ENCODE results near the gene SELENOM.

Gene SELENOM

GRCh38 chr22:31091106-31091975, 16.0 kb downstream of the SELENOM start:
- Mint-ChIP-seq H3K27ac (no peak overlapping the region), H3K36me3 (no peaks in the 10 kb centered on the region), H3K27me3 (no peaks in the 10 kb centered on the region), H3K9me3 (no peaks in the 10 kb centered on the region), H3K4me1 (no peaks in the 10 kb centered on the region), H3K4me3 (no peak overlapping the region)

- no peak overlapping the region for H3K4me3 Mint-ChIP-seq
- H3K9me3 Mint-ChIP-seq, result no peaks in the 10 kb centered on the region
- no peaks in the 10 kb centered on the region for H3K27me3 Mint-ChIP-seq
- no peak overlapping the region for H3K27ac Mint-ChIP-seq
- H3K4me1 Mint-ChIP-seq, result no peaks in the 10 kb centered on the region
- H3K36me3 Mint-ChIP-seq, result no peaks in the 10 kb centered on the region
Observed at GRCh38 chr22:31090217-31091085, 16.9 kb downstream of the SELENOM start.

- Mint-ChIP-seq H3K9me3 (no peaks in the 10 kb centered on the region), H3K4me1 (no peaks in the 10 kb centered on the region), H3K36me3 (no peaks in the 10 kb centered on the region), H3K27ac (no peak overlapping the region), H3K27me3 (no peaks in the 10 kb centered on the region), H3K4me3 (no peak overlapping the region)
Observed at GRCh38 chr22:31089160-31090100, 17.9 kb downstream of the SELENOM start.

- no peaks in the 10 kb centered on the region for H3K9me3 Mint-ChIP-seq
- H3K4me3 Mint-ChIP-seq, result no peak overlapping the region
- no peaks in the 10 kb centered on the region for H3K27me3 Mint-ChIP-seq
- no peaks in the 10 kb centered on the region for H3K36me3 Mint-ChIP-seq
- no peak overlapping the region for H3K27ac Mint-ChIP-seq
- peaks cover 7% of the 10 kb centered on the region for H3K4me1 Mint-ChIP-seq
Observed at GRCh38 chr22:31088233-31088986, 19.0 kb downstream of the SELENOM start.

GRCh38 chr22:31087744-31088215, 19.6 kb downstream of the SELENOM start:
- no peaks in the 10 kb centered on the region for H3K27me3 Mint-ChIP-seq

GRCh38 chr22:31086703-31087330, 20.6 kb downstream of the SELENOM start:
- Mint-ChIP-seq H3K4me3 (peak overlapping the region; percentile 4), H3K27me3 (no peaks in the 10 kb centered on the region), H3K27ac (no peak overlapping the region), H3K9me3 (no peaks in the 10 kb centered on the region), H3K36me3 (no peaks in the 10 kb centered on the region), H3K4me1 (peaks cover 23% of the 10 kb centered on the region)

More at GRCh38 chr22:31087744-31088215, 19.6 kb downstream of the SELENOM start:
- no peaks in the 10 kb centered on the region for H3K9me3 Mint-ChIP-seq
- no peak overlapping the region for H3K27ac Mint-ChIP-seq
- H3K4me3 Mint-ChIP-seq, result no peak overlapping the region
- H3K4me1 Mint-ChIP-seq, result peaks cover 14% of the 10 kb centered on the region
- H3K36me3 Mint-ChIP-seq, result no peaks in the 10 kb centered on the region

- Mint-ChIP-seq H3K27ac (no peak overlapping the region), H3K4me3 (no peak overlapping the region)
Observed at GRCh38 chr22:31085928-31086327, 21.4 kb downstream of the SELENOM start.

GRCh38 chr22:31085493-31085824, 21.9 kb downstream of the SELENOM start:
- Mint-ChIP-seq H3K27me3 (no peaks in the 10 kb centered on the region), H3K4me3 (peak overlapping the region; percentile 86), H3K4me1 (peaks cover 28% of the 10 kb centered on the region), H3K27ac (peak overlapping the region; percentile 90), H3K36me3 (no peaks in the 10 kb centered on the region), H3K9me3 (no peaks in the 10 kb centered on the region)

More at GRCh38 chr22:31085928-31086327, 21.4 kb downstream of the SELENOM start:
- Mint-ChIP-seq H3K4me1 (peaks cover 28% of the 10 kb centered on the region), H3K9me3 (no peaks in the 10 kb centered on the region), H3K36me3 (no peaks in the 10 kb centered on the region), H3K27me3 (no peaks in the 10 kb centered on the region)

- Mint-ChIP-seq H3K36me3 (no peaks in the 10 kb centered on the region), H3K27me3 (no peaks in the 10 kb centered on the region), H3K4me3 (peak overlapping the region; percentile 94), H3K27ac (peak overlapping the region; percentile 90), H3K4me1 (peaks cover 28% of the 10 kb centered on the region), H3K9me3 (no peaks in the 10 kb centered on the region)
Observed at GRCh38 chr22:31084811-31085492, 22.4 kb downstream of the SELENOM start.

GRCh38 chr22:31083923-31084810, 23.2 kb downstream of the SELENOM start:
- peak overlapping the region; percentile 94 for H3K4me3 Mint-ChIP-seq
- H3K27ac Mint-ChIP-seq, result peak overlapping the region; percentile 89
- H3K27me3 Mint-ChIP-seq, result no peaks in the 10 kb centered on the region

GRCh38 chr22:31083377-31083768, 24.0 kb downstream of the SELENOM start:
- Mint-ChIP-seq H3K9me3 (no peaks in the 10 kb centered on the region), H3K36me3 (no peaks in the 10 kb centered on the region), H3K27ac (peak overlapping the region; percentile 30), H3K4me1 (peaks cover 28% of the 10 kb centered on the region), H3K4me3 (peak overlapping the region; percentile 94), H3K27me3 (no peaks in the 10 kb centered on the region)

More at GRCh38 chr22:31083923-31084810, 23.2 kb downstream of the SELENOM start:
- H3K36me3 Mint-ChIP-seq, result no peaks in the 10 kb centered on the region
- H3K4me1 Mint-ChIP-seq, result peaks cover 28% of the 10 kb centered on the region
- no peaks in the 10 kb centered on the region for H3K9me3 Mint-ChIP-seq

- Mint-ChIP-seq H3K36me3 (no peaks in the 10 kb centered on the region), H3K27me3 (no peaks in the 10 kb centered on the region), H3K4me1 (peaks cover 28% of the 10 kb centered on the region), H3K4me3 (peak overlapping the region; percentile 87), H3K27ac (peak overlapping the region; percentile 23), H3K9me3 (no peaks in the 10 kb centered on the region)
Observed at GRCh38 chr22:31082606-31083376, 24.6 kb downstream of the SELENOM start.
